Neural progenitor cell (in vitro differentiated cells): ENCODE results near the gene DEPP1.

Experiments used
- CTCF ChIP-seq: fragments of 200-600 bp; sonication (generic); IDR thresholded peaks from 2 replicates; pipeline ENCODE4 v1.5.1; 2017; ENCODE audit warnings: antibody characterized with exemption, mild to moderate bottlenecking
- EZH2 ChIP-seq: fragments of 200-600 bp; sonication (generic); IDR thresholded peaks from 2 replicates; pipeline ENCODE4 v1.6.1; 2017; ENCODE audit warnings: antibody characterized with exemption, mild to moderate bottlenecking, moderate library complexity

DNA sequence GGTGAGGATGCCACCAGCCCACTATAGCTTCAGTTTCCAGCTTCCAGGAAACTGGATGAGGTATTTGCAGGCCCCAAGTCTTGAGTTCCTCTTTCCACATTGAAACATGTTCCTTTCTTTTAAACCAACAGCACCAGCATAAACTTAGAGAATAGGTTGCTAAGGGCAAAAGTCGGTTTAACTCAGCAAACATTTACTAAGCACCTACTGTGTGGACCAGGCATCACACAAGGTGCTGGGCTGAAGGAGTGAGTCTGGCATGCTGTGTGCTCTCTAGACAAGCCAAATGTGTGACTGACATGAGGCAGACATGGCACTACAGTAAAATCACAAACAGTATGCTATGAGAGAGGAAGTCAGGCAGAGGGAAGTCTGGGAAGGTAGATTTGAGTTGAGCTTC, 30.0 kb downstream of the DEPP1 start:
- TF ChIP-seq CTCF: no peak
- no peak for TF ChIP-seq EZH2
